HG03108 (cell line): ENCODE results near the gene APOA1.
"Not testable (repeated sequence)": the region's sequence is repeated elsewhere in the genome, so short reads cannot be mapped to it uniquely, and the experiment has no call there.

Experiments
- ATAC-seq: cut with Tn5 transposase; IDR thresholded peaks from one replicate; pipeline ENCODE4 v1.9.1; 2021; ENCODE audit warnings: moderate library complexity; ENCODE audit not compliant: unreplicated experiment

APOA1 gene

DNA sequence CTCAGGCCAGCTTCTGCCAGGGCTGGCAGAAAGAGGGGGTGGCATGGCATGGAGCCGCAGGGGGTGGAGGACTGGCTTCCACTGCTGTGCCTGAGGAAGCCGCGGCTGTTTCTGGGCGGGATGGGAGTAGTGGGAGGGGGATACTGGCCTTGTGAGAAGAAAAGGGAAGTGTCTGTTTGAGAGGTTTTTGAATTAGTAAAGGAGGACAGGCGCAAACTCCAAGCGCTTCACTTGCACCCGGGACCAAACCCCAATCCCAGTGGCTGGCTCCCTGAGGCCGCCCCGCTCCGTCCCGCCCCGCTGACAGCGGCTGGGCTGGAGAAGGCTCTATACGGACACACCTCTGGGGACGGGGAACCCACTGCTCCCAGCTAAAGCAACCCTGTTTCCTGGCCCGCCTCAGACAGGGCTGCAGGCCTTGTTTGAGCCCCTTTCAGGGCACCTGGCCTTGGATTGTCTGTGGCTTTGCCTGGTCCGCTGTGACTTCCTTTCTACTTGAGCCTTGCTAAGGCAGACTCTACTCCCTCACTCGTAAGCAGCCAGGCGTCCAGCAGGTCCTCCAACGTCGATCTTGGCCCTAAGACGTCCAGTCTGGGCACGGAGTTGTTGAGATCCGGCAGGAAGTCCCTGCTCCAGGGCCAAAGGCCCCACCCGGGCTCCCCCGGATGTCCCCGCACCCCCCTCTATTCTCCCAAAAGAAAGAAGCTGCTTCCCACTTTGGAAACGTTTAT is 2.2 kb downstream of the APOA1 start:
- no peak for ATAC-seq

DNA sequence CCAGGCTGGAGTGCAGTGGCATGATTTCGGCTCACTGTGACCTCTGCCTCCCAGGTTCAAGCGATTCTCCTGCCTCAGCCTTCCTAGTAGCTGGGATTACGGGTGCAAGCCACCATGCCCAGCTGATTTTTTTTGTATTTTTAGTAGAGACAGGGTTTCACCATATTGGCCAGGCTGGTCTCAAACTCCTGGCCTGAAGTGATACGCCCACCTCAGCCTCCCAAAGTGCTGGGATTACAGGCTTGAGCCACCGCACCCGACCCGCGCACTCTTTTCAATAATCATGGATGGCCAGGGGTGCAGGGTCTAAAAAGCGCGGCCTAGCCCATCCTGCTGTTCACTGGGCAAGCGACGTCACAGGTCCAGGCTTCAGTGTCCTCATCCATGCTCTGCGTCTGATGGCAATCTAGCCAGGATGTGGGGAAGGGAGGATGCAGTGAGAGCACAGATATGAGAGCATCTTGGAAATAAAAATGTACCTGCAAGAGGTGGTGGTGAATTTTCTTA is 2.8 kb downstream of the APOA1 start:
- not testable (repeated sequence) for ATAC-seq

DNA sequence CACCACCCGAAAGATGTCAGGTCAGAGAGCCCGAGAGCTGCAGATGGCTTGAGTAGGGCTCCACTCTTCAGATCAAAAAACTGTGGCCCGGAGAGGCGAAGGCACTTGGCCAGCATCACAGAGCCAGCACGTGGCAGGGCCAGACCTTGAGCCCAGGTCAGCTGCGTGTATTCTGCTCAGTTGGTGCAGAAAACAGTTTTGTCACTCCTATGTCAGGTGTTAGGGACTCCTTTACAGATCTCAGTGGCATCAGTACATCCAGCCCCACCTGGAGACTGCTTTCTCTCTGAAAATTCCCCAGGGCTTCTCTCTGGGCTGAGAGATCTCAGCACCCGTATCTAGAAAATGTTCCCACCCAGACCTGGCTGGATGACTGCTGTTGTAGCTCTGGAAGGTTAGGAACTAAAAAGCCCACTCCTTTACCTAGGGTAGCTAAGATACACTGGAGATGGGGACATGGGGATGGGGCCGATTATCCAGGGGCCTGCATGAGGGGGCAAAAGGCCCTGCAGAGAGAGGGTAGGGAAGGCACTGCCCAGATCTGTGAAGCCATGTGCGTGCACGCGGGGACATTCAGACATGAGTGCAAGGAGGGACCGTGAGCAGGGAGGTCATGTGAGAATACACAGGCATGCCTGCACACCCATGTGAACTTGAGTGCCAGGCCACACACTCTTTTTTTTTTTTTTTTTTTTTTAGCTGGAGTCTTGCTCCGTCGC is 3.4 kb downstream of the APOA1 start:
- ATAC-seq: no peak

DNA sequence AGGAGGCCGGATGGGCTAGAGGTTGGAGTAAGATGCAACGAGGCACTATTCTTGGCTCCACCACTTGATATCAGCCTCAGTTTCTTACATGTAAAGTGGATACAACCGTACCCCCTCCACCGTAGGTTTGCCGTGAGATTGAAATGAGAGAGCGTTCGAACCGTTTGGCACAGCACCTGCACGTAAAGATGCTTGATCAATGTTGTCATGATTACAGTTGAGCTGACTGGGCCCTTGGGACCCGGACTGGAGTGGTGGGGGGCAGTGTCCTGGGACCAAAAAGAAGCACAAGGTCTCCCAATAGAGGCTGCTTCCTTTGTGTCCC is 4.0 kb downstream of the APOA1 start:
- ATAC-seq: no peak

DNA sequence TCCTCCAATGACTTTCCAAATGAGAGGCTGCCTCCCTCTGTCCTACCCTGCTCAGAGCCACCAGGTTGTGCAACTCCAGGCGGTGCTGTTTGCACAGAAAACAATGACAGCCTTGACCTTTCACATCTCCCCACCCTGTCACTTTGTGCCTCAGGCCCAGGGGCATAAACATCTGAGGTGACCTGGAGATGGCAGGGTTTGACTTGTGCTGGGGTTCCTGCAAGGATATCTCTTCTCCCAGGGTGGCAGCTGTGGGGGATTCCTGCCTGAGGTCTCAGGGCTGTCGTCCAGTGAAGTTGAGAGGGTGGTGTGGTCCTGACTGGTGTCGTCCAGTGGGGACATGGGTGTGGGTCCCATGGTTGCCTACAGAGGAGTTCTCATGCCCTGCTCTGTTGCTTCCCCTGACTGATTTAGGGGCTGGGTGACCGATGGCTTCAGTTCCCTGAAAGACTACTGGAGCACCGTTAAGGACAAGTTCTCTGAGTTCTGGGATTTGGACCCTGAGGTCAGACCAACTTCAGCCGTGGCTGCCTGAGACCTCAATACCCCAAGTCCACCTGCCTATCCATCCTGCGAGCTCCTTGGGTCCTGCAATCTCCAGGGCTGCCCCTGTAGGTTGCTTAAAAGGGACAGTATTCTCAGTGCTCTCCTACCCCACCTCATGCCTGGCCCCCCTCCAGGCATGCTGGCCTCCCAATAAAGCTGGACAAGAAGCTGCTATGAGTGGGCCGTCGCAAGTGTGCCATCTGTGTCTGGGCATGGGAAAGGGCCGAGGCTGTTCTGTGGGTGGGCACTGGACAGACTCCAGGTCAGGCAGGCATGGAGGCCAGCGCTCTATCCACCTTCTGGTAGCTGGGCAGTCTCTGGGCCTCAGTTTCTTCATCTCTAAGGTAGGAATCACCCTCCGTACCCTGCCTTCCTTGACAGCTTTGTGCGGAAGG is 4.8 kb downstream of the APOA1 start:
- no peak for ATAC-seq

DNA sequence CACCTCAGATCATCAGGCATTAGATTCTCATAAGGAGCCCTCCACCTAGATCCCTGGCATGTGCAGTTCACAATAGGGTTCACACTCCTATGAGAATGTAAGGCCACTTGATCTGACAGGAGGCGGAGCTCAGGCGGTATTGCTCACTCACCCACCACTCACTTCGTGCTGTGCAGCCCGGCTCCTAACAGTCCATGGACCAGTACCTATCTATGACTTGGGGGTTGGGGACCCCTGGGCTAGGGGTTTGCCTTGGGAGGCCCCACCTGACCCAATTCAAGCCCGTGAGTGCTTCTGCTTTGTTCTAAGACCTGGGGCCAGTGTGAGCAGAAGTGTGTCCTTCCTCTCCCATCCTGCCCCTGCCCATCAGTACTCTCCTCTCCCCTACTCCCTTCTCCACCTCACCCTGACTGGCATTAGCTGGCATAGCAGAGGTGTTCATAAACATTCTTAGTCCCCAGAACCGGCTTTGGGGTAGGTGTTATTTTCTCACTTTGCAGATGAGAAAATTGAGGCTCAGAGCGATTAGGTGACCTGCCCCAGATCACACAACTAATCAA is 5.6 kb downstream of the APOA1 start:
- ATAC-seq: no peak

DNA sequence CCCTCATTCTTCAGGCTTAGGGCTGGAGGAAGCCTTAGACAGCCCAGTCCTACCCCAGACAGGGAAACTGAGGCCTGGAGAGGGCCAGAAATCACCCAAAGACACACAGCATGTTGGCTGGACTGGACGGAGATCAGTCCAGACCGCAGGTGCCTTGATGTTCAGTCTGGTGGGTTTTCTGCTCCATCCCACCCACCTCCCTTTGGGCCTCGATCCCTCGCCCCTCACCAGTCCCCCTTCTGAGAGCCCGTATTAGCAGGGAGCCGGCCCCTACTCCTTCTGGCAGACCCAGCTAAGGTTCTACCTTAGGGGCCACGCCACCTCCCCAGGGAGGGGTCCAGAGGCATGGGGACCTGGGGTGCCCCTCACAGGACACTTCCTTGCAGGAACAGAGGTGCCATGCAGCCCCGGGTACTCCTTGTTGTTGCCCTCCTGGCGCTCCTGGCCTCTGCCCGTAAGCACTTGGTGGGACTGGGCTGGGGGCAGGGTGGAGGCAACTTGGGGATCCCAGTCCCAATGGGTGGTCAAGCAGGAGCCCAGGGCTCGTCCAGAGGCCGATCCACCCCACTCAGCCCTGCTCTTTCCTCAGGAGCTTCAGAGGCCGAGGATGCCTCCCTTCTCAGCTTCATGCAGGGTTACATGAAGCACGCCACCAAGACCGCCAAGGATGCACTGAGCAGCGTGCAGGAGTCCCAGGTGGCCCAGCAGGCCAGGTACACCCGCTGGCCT is 7.1 kb downstream of the APOA1 start:
- no peak for ATAC-seq

DNA sequence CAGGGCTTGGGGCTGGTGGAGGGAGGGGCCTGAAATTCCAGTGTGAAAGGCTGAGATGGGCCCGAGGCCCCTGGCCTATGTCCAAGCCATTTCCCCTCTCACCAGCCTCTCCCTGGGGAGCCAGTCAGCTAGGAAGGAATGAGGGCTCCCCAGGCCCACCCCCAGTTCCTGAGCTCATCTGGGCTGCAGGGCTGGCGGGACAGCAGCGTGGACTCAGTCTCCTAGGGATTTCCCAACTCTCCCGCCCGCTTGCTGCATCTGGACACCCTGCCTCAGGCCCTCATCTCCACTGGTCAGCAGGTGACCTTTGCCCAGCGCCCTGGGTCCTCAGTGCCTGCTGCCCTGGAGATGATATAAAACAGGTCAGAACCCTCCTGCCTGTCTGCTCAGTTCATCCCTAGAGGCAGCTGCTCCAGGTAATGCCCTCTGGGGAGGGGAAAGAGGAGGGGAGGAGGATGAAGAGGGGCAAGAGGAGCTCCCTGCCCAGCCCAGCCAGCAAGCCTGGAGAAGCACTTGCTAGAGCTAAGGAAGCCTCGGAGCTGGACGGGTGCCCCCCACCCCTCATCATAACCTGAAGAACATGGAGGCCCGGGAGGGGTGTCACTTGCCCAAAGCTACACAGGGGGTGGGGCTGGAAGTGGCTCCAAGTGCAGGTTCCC is 7.8 kb downstream of the APOA1 start, which contains the start of gene APOC3:
Gene APOC3 (plus strand): TSS at position 383 of the 659 bp plus-strand sequence. CDS start 676 bp downstream, outside the sequence.
- ATAC-seq: no peak

DNA sequence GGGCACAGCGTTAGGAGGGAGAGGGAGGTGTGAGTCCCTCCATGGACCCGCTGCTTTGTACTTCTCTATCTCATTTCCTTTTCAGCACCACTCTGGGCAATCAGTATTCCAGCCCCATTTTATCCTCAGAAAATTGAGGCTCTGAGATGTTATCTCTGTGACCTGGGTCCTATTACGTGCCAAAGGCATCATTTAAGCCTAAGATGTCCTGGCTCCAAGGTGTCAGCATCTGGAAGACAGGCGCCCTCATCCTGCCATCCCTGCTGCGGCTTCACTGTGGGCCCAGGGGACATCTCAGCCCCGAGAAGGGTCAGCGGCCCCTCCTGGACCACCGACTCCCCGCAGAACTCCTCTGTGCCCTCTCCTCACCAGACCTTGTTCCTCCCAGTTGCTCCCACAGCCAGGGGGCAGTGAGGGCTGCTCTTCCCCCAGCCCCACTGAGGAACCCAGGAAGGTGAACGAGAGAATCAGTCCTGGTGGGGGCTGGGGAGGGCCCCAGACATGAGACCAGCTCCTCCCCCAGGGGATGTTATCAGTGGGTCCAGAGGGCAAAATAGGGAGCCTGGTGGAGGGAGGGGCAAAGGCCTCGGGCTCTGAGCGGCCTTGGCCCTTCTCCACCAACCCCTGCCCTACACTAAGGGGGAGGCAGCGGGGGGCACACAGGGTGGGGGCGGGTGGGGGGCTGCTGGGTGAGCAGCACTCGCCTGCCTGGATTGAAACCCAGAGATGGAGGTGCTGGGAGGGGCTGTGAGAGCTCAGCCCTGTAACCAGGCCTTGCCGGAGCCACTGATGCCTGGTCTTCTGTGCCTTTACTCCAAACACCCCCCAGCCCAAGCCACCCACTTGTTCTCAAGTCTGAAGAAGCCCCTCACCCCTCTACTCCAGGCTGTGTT is 8.5 kb downstream of the APOA1 start:
- no peak for ATAC-seq

DNA sequence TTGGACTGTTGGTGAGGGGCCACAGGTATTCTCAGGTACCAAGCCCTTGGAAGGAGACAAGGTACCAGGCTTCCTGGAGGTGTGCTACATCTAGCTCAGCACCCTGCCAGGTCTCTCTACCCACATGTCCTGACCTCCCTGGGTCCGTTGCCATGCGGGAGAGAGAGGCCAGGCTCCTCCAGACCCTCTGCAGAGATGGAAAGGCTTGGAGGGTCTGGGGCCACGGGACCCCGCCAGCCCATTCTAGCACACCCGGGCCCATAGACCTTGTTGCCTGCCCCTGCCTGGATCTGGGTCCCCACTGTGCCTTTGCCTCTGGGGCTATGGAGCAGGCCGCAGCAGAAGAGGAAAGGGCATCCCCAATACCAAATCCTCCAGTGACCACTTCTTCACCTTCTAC is 10.0 kb downstream of the APOA1 start:
- ATAC-seq: no peak

DNA sequence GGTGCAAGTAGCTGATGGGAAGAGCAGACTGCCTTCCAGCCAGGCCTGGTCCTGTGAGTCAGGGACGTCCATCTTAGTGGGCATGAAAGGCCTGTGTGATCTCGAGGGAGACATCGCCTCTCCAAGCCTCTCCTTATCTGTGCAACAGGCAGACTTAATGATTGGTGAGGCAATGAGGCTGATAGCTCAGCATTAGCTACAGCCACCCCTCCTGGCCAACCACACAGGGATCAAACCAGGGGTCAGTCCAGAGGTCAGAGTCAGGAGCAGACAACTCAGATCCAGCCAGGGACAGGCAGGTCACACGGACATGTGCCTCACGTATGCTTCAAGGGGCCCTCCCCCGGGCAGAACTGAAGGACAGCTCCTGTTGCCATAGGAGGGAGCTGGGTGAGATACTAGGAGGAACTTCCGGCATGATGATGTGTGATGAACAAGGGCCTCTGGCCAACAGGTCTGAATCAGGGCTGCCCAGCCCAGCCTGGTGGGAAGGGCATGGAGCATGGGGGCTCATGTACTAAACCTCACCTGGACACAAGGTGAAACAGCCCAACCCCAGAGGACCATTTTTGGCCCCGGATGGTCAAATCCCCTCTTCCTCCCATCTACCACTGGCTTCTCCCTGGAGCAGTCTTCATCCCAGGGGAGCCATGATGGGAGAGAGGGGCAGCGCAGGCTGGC is 10.5 kb downstream of the APOA1 start:
- no peak for ATAC-seq

DNA sequence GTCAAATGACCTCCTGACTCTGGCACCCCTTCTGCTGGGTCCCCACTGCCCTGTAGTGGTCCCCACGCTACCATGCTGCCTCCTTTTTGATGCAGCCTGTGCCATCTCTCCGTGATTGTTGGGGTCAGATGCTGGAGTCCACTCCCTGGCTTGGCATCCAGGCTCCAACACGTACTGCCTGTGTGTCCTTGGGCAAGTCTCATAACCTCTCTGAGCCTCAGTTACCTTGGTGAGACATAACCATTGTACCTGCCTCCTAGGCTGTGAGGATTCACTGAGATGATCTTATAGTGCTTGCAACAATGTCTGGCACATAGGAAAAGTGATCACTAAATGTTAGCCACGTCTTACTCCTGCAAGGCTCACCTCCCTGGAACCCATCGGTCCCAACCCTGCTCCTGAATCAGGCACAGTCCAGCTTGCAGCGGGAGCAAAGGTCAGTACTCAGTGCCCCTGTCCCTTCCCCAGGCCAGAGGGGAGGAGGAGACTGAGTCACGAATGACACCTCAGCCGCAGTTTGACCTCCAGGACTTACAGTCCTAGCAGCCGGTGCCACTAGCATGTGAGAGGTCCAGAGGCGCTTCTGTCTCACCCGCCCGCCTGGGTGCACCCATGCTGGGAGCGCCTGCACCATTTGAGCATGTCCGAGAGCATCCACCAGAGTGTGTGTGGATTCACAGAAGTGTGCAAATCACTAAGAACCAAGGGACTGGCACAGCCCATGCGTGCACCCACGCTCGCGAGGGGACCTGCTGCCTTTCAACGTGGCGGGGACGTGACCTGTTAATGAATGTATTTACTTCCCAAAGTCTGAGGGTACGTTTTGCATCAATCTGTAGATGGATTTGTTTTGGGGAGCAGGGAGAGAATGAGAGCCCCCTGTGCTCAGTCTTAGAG is 11.3 kb downstream of the APOA1 start:
- ATAC-seq: no peak

DNA sequence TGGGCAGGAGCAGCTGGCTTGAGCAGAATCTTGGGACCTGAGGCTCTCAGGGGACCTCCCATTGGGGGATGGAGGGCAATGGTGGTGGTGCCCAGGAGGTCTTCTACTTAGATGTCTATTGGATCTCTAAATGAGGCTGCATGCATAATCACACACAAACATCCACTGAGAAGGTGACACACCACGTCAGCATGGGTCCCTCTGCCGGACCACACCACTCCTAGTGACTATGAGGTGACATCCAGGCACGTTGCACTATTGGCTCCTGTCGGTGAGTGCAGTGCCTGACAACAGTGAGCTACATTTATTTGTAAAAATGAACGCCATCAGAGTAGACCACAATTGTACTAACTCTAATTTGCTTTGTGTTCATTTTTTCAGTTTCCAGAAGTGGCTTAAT is 12.0 kb downstream of the APOA1 start:
- no peak for ATAC-seq

DNA sequence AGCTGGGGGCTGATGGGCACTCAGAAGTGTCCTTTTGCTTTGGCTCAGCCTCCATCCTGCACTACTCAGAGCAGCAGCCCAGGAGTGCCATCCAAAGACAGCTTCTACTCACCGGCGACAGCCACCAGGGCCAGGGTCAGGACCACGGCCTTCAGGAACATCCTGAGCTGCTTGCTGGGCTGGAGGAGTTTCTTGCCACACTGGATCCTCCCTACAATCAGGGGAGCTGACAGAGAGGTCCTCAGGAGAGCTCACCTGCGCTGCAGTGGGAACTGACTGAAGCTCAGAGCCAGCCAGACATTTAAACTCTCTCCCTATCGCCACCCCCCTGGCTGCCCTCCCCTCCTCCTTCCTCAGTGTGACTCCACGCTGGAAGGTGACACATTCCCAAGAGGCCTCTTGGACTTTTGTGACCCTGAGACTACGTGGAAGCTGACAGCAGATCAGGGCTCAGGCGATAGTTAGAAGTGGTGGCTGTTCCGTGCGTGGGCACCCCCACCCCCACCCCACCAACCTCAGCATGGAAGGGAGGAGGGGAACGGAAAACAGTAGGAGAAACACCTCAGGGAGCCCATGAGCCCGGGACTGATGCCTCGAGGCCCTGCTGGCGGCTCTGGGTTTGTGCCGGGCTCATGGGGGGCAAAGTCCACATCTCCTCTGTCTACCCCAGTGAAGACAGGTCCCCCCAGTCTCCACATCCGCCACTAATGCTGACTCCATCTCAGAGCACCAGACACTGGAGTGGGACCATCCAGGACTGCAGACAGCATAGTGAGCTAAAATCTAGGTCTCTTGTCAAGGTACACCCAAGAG is 14.2 kb downstream of the APOA1 start, which contains the start of gene APOA4:
Gene APOA4 (minus strand): TSS at position 274 of the 813 bp plus-strand sequence. CDS start 113 bp downstream, at position 161.
- no peak for ATAC-seq

DNA sequence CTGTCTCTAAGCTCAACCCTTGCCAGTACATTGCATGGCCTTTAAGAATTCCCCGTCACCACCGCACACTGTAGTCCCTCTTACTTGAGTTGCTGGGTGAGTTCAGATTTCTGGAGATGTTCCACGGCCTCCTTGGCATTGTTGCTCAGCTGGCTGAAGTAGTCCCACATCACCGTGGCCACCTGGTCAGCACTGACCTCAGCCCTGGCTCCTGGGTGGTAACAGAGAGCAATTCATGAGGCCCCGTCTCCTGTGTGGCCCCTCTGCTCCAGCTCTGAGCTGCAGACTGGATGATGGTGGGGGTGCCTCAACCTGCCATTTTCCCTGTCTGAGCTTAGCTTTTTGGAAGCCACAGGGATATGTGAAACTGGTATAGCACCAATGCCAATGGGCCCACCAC is 14.8 kb downstream of the APOA1 start:
- ATAC-seq: no peak
